PC-9 (cell line): Measurements from ENCODE around the gene DUSP14. TPM values are rescaled to one million over a fixed set of nuclear protein-coding genes. Genes with fewer than 3 reads are reported as not detected.

Experiments used
- BruUV-seq: library from RNA; stranded (reverse); fragments of 400-500 nt; replicated peaks from 2 replicates; lab custom pipeline; 2021; lab: Mats Ljungman, UMichigan
- CTCF ChIA-PET: fragments of 300-600 bp; sonication (Branson Sonifier 250); formaldehyde crosslinking; loops from one replicate; lab custom pipeline; 2022; ENCODE audit warnings: antibody characterized with exemption; lab: Charles Lee
- POLR2A ChIA-PET: fragments of 300-600 bp; sonication (Branson Sonifier 250); formaldehyde crosslinking; loops from one replicate; lab custom pipeline; 2022; ENCODE audit warnings: antibody characterized with exemption; ENCODE audit not compliant: unreplicated experiment; lab: Charles Lee
- DNase-seq, 2 experiments: peaks; one replicate each; pipeline versions ENCODE4 v3.0.0 to v3.0.0-alpha.2; 2015 to 2022; ENCODE audit warnings: mixed read lengths in 1 of 2
- H2AFZ ChIP-seq: fragments of 200-600 bp; sonication (generic); 2 replicates; pipeline ENCODE4 v1.8.1; 2017; ENCODE audit warnings: antibody characterized with exemption
- H3F3A ChIP-seq: fragments of 200-600 bp; sonication (generic); 2 replicates; pipeline ENCODE4 v1.8.1; 2017; ENCODE audit warnings: antibody characterized with exemption, mild to moderate bottlenecking, low read depth; ENCODE audit not compliant: insufficient read depth
- H3K27ac ChIP-seq: fragments of 200-600 bp; sonication (generic); 2 replicates; pipeline ENCODE4 v1.6.1; 2016; ENCODE audit warnings: mixed run types
- H3K27me3 ChIP-seq: fragments of 200-600 bp; sonication (generic); 2 replicates; pipeline ENCODE4 v1.6.1; 2016; ENCODE audit warnings: low read depth, mixed run types; ENCODE audit not compliant: insufficient read depth
- H3K36me3 ChIP-seq: fragments of 200-600 bp; sonication (generic); 2 replicates; pipeline ENCODE4 v1.6.1; 2016; ENCODE audit warnings: low read depth, mixed run types
- H3K4me1 ChIP-seq: fragments of 200-600 bp; sonication (generic); replicated peaks from 2 replicates; pipeline ENCODE4 v1.6.1; 2016; ENCODE audit warnings: mixed run types; ENCODE audit not compliant: insufficient read depth
- H3K4me2 ChIP-seq: fragments of 200-600 bp; sonication (generic); 2 replicates; pipeline ENCODE4 v1.6.1; 2017; ENCODE audit warnings: mixed run types
- H3K4me3 ChIP-seq: fragments of 200-600 bp; sonication (generic); 2 replicates; pipeline ENCODE4 v1.6.1; 2016; ENCODE audit warnings: mixed run types
- H3K79me2 ChIP-seq: fragments of 200-600 bp; sonication (generic); 2 replicates; pipeline ENCODE4 v1.6.1; 2017; ENCODE audit warnings: low read depth, mixed run types
- H3K9me2 ChIP-seq: fragments of 200-600 bp; sonication (generic); 2 replicates; pipeline ENCODE4 v1.8.1; 2017; ENCODE audit warnings: mild to moderate bottlenecking; ENCODE audit not compliant: insufficient read depth
- H3K9me3 ChIP-seq: fragments of 200-600 bp; sonication (generic); 2 replicates; pipeline ENCODE4 v1.8.1; 2016; ENCODE audit warnings: low read depth; ENCODE audit not compliant: insufficient read depth
- H4K20me1 ChIP-seq: fragments of 200-600 bp; sonication (generic); 2 replicates; pipeline ENCODE4 v1.8.1; 2017; ENCODE audit not compliant: insufficient read depth
- EZH2 ChIP-seq: fragments of 200-600 bp; sonication (generic); IDR thresholded peaks from 2 replicates; pipeline ENCODE4 v1.8.0; 2017; ENCODE audit warnings: antibody characterized with exemption, low read depth
- intact Hi-C: fragments of 100-400 bp; cut with micrococcal nuclease; formaldehyde crosslinking; loops from one replicate; pipeline ENCODE4 v1.10.0; 2022; ENCODE audit not compliant: unreplicated experiment
- total RNA-seq: library from RNA; stranded (reverse); gene quantifications from 2 replicates; pipeline ENCODE4 v1.2.3, GENCODE V29; 2021
- TF ChIP-seq, protein P1 (sequence below): fragments of 200-600 bp; sonication (generic); conservative IDR thresholded peaks from 2 replicates; pipeline ENCODE4 v1.6.1; 2017; ENCODE audit warnings: mixed run types, antibody characterized with exemption, mild to moderate bottlenecking, moderate library complexity

The DUSP14 gene
- total RNA-seq, 1 experiment from 2014 or later = 23.3 TPM

DNA sequence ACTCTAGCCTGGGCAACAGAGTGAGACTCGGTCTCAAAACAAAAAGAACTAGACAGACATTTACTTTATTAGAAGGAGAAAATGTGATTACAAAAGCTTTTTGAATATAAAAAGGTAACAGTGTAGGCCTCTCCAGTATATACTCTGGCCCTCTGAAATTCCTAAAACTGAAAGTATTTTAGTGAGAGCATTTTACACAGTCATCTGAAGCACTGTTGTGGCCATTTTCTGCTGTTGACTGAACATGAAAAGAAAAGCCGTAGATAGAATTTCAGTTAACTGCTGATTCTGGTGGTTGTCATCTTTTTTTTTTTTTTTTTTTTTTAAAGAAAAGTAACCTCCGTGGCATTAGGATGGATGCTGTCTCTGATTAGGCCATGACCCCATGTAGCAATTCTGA, 15.6 kb downstream of the DUSP14 start:
- DNase-seq = no peak
- H3K4me3 ChIP-seq = no peak overlapping the region
- H3K9me2 ChIP-seq = no peaks in the 10 kb centered on the region
- 0 out of 2 replicates have a peak, but pooled peaks cover 7% of the 10 kb centered on the region for H3F3A ChIP-seq
- H3K4me2 ChIP-seq = no peak overlapping the region
- no peak overlapping the region for H2AFZ ChIP-seq
- no peaks in the 10 kb centered on the region for H3K27me3 ChIP-seq
- TF ChIP-seq, protein P1, sequence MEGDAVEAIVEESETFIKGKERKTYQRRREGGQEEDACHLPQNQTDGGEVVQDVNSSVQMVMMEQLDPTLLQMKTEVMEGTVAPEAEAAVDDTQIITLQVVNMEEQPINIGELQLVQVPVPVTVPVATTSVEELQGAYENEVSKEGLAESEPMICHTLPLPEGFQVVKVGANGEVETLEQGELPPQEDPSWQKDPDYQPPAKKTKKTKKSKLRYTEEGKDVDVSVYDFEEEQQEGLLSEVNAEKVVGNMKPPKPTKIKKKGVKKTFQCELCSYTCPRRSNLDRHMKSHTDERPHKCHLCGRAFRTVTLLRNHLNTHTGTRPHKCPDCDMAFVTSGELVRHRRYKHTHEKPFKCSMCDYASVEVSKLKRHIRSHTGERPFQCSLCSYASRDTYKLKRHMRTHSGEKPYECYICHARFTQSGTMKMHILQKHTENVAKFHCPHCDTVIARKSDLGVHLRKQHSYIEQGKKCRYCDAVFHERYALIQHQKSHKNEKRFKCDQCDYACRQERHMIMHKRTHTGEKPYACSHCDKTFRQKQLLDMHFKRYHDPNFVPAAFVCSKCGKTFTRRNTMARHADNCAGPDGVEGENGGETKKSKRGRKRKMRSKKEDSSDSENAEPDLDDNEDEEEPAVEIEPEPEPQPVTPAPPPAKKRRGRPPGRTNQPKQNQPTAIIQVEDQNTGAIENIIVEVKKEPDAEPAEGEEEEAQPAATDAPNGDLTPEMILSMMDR = no peak
- TF ChIP-seq EZH2 = no peak
- H3K27ac ChIP-seq = no peak overlapping the region
- ChIA-PET CTCF (no interaction called here), POLR2A (no interaction called here)
- H3K4me1 ChIP-seq = no peaks in the 10 kb centered on the region
- H3K9me3 ChIP-seq = no peaks in the 10 kb centered on the region
- intact Hi-C loops = no loop called here
- H4K20me1 ChIP-seq = peaks cover 36% of the 10 kb centered on the region
- peaks cover 78% of the 10 kb centered on the region for H3K79me2 ChIP-seq
- 0 out of 2 replicates have a peak, but pooled peaks cover 4% of the 10 kb centered on the region for H3K36me3 ChIP-seq
- no TSS peak for BruUV-seq

DNA sequence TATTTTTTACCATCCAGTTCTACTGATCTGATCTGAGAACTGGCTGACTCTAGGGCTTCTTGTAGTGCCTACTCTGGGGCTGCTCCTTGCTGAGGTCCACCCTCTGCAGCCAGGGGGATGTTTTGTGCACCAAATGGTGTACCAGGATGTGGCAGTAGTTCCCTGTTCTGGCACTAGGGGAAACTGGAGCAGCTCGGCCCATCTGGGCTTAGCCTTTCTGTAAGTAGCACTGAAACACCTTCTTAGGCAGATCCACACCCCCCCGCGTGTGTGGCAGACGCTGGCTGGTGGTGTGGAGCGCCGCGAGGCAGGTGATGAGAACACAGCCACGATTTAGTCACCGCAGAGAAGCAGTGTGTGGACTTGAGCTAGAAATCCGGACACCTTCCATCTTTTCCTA, 17.0 kb downstream of the DUSP14 start:
- 0 out of 2 replicates have a peak, but pooled peaks cover 7% of the 10 kb centered on the region for H3F3A ChIP-seq
- H3K79me2 ChIP-seq = peaks cover 64% of the 10 kb centered on the region
- no peak for TF ChIP-seq EZH2
- TF ChIP-seq, protein P1 = peak; percentile 53
- H3K9me2 ChIP-seq = no peaks in the 10 kb centered on the region
- ChIA-PET POLR2A (no interaction called here), CTCF (no interaction called here)
- BruUV-seq = no TSS peak
- H3K4me3 ChIP-seq = no peak overlapping the region
- peak in 1 of 2 experiments; percentile 3 for DNase-seq
- no peaks in the 10 kb centered on the region for H3K9me3 ChIP-seq
- peaks cover 36% of the 10 kb centered on the region for H4K20me1 ChIP-seq
- no peaks in the 10 kb centered on the region for H3K4me1 ChIP-seq
- no peak overlapping the region for H2AFZ ChIP-seq
- no peak overlapping the region for H3K27ac ChIP-seq
- H3K27me3 ChIP-seq = no peaks in the 10 kb centered on the region
- H3K36me3 ChIP-seq = peaks cover 4% of the 10 kb centered on the region; the same call in 1 of the 2 replicates
- no peak overlapping the region for H3K4me2 ChIP-seq
- intact Hi-C loops = no loop called here

DNA sequence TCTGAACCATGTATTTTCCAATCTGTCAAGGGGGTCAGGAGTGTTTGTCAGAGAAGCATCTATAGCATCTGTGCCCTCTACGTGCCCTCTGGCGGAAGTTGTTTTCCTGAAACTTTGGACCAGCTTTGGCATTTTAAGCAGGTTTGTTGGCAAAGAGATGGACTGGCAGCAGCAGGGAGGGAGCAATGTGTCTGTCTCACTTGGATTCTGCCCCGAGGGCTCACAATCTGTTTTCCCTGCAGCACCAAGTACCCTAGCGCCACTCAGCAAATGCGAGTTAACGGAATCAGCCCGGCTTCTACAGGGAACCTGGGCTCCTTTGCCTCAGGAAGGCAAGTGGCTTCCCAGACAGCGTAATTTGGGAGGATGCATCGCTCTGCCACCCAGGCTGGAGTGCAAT, 17.4 kb downstream of the DUSP14 start:
- no peak overlapping the region for H2AFZ ChIP-seq
- no peak for DNase-seq
- H3K4me1 ChIP-seq = no peaks in the 10 kb centered on the region
- peaks cover 4% of the 10 kb centered on the region; the same call in 1 of the 2 replicates for H3K36me3 ChIP-seq
- H3K27ac ChIP-seq = no peak overlapping the region
- TF ChIP-seq EZH2 = no peak
- TF ChIP-seq, protein P1 = no peak
- ChIA-PET POLR2A (no interaction called here), CTCF (no interaction called here)
- H3K9me3 ChIP-seq = no peaks in the 10 kb centered on the region
- H3K4me3 ChIP-seq = no peak overlapping the region
- H3K4me2 ChIP-seq = no peak overlapping the region
- peaks cover 60% of the 10 kb centered on the region for H3K79me2 ChIP-seq
- intact Hi-C loops = no loop called here
- peaks cover 6% of the 10 kb centered on the region; the same call in 1 of the 2 replicates for H3F3A ChIP-seq
- H3K9me2 ChIP-seq = no peaks in the 10 kb centered on the region
- H3K27me3 ChIP-seq = no peaks in the 10 kb centered on the region
- H4K20me1 ChIP-seq = peaks cover 33% of the 10 kb centered on the region
- BruUV-seq = no TSS peak
